HG03575 (cell line): ENCODE measurements around the gene VGLL4.

ENCODE experiments used
- ATAC-seq: cut with Tn5 transposase; IDR thresholded peaks from one replicate; pipeline ENCODE4 v1.9.1; 2021; ENCODE audit not compliant: unreplicated experiment, insufficient number of reproducible peaks, low FRiP score; ENCODE audit errors: extremely low read depth

Gene VGLL4

GRCh38 chr3:11593318-11594034 is 50.2 kb downstream of the VGLL4 start:
- no peak for ATAC-seq

DNA sequence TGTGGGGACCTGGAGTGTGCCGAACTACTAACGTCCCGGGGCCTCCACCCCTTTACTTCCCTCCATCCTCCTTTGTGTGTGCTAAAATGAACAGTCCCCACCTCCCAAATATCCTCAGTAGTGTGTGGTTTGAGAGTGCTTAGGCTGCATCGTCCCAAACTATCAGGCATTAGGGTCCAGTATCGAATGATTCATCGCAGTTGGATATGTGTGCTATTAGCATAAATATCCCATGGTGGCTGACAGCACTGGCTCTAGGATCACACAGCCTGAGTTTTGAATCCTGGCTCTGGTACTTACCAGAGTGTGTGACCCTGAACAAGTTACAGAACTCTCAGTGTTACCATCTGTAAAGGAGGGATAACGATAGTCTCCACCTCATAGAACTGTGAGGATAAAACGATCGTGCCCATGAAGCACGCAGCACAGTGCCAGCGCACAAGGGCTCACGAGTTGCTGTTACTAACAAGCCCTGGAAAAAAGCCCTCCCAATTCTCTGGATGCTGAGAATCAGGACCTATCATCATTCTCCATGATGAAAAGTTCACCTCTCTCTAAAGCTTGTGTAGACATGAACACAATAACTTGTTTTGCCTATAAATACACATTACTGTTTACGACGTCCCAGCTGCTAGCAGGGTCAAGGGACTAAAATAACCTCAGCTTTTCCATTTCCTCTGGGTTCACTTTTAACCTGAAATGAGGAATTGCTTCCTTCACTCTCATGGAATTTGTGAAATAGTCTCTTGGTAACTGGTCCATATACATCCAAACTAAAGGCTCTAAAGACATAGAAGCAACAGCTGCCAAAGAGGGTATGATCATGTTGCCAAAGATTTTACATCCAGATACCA is 51.0 kb downstream of the VGLL4 start:
- no peak for ATAC-seq

DNA sequence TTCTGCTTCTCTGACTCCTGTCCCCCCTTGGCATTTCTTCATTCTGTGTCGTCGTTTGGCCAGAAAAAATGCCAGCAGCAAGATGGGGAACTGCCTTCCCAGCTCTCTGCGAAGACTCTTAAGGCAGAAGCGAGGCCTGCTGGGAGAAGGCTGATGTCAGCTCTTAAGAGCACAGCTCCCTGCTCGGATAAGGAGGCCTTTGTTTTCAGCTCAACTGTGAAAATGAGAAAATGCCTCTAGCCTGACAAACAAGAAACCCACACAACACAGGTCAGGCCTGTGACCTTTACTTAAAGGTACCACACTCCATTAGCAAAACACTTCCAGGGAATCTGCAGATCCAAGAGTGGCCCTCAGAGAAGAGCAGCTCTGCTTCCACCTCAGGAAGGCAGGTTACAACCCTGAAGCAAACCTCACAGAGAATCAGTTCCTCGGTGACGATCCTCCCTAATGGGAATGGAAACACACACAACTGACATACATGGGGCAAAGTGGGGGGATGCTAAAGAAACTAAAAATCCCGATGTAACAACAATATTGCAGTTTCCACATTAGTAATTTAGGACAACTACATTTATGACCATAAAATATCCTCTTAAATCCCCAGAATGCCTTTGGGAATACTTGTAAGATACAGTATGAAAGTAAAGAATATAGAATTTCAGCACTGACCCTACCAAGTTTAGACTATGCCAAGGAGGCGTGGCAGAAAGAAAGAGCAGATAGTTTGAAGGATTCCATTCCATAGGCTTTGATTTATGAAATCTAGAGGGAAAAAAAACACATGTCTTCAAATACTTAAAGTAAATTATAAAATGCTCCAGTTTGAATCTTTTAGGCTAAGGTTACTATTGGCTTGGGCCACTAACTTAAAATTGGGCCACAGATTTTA is 52.1 kb downstream of the VGLL4 start:
- ATAC-seq = no peak

- ATAC-seq = no peak
Measured at GRCh38 chr3:11591002-11591355, 52.7 kb downstream of the VGLL4 start.

GRCh38 chr3:11589706-11590105 is 54.0 kb downstream of the VGLL4 start:
- ATAC-seq = no peak

- ATAC-seq = no peak
Measured at GRCh38 chr3:11588755-11589154, 55.0 kb downstream of the VGLL4 start.

- no peak for ATAC-seq
Measured at GRCh38 chr3:11588338-11588737, 55.4 kb downstream of the VGLL4 start.

- no peak for ATAC-seq
Measured at GRCh38 chr3:11587766-11588165, 55.9 kb downstream of the VGLL4 start.

- ATAC-seq = no peak
Measured at GRCh38 chr3:11584570-11584969, 59.1 kb downstream of the VGLL4 start.

GRCh38 chr3:11583638-11584046 is 60.1 kb downstream of the VGLL4 start:
- ATAC-seq = no peak

DNA sequence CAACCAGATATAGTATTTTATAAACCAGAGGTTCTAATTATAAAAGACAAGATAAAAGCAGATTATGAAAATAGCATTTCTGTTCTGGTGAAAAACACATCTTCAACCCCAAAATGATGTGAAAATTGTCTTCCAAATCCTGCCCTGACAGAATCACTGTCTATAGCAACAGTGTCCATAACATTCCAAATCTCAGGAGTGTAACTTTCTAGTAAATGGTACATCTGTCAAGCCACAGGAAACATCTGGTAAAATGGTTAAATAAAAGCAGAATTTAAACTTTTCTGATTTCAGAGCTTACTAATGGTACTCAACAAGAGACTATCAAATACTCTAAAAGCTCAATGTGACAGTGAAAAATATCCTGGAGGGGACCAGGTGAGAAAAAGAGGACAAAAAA is 60.5 kb downstream of the VGLL4 start:
- no peak for ATAC-seq

DNA sequence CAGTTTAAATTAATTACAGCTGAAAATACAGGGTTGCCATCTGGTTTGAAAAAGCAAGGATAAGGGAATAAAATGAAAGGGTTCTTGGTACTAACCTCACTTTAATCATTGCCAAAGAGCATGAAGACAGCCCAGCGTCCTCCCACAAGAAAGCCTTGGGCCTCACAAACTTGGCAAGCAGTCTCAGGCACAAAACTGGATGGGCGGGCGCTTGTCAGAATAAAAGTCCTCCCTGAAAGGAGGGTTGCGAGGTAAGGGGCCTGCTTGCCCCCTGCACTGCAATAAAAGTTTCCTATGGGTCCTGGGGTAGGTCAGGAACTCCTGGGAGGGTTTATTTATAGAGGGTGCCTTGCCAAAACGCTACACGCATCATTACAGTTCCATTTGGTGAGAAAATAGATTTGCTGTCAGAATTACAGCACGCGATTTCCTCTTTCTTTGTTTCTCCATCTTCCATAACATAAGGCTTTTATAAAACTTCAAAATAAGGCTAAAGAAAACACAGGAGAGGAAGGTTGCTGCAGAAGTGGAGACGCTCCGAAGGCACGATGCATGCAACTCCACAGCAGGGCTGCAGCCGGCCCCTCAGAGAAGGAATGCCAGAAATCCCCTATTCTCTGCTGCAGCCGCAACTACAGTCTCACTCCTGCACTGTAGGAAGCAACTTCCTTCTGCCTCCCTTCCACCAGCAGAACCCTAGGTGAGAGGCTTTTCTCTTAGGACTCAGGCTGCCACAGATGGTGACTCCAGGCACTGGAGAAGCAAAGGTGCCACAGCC is 61.3 kb downstream of the VGLL4 start:
- no peak for ATAC-seq

DNA sequence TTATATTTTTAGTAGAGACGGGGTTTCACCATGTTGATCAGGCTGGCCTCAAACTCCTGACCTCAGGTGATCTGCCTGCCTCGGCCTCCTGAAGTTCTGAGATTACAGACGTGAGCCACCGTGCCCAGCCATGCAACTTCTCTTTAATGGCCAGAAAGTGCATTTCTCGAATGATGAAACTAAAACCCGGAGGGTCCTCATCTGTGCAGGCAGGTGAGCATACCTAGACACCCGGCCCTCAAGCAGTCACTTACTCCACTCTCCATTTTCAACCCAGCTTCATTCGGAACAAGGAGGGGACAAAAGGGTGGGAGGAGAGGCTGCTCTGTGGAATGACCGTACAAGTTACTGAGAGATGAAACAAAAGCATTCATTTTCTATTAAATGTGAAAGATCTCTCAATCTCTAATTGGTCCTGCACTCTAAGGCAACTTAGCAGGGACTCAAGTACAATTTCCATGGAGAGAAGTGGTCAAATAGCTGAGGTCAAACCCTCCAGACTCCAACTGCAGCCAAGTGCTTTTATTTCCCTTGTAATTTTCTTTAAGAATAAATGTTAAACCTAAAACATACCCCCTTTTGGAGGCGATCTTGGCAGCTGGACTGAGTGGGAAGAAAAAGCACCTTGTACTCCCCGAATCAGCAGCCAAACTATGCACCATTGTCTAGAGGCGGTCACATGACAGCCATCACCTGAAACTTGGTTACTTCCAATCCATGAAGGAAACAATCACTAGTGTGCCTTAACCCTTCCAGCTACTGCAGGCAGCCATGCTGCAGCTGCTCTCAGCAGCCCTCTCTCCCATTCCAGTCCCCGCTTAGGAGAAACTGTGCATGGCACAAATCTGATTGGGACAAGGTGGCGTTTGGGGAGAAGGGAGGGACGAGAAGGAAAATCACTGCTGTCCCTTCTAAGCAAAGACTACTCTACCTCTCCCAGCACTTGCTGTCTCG is 62.2 kb downstream of the VGLL4 start:
- no peak for ATAC-seq

GRCh38 chr3:11580645-11581044 is 63.1 kb downstream of the VGLL4 start:
- no peak for ATAC-seq

GRCh38 chr3:11578169-11578568 is 65.5 kb downstream of the VGLL4 start:
- ATAC-seq = no peak

DNA sequence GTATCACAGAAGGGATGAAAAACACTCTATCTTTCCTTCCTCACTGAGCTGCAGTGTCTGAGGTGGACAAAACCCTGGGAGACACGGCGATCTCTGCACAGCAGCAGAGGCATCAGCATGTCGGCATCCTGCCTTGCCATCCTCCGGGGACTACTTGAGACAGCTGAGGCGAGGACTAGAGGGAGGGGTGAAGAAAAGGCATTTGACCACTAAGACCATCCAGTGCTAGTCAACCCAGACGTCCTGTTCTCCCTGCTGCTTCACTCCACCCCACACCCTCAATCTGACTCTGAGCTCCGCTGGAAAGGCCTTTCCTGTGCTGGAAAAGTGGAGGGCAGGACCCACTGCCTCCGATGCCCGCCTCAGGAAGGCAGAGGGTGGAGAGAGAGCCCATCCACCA is 67.3 kb downstream of the VGLL4 start:
- ATAC-seq = no peak

- no peak for ATAC-seq
Measured at GRCh38 chr3:11575677-11576076, 68.0 kb downstream of the VGLL4 start.
